ENCODE data around the gene A2M. TPM values are rescaled to one million over a fixed set of nuclear protein-coding genes. Genes with fewer than 3 reads are reported as not detected.

A2M gene
- total RNA-seq, 6 donors from 2014 or later: 314 to 2,437 (median 1,163) TPM

DNA sequence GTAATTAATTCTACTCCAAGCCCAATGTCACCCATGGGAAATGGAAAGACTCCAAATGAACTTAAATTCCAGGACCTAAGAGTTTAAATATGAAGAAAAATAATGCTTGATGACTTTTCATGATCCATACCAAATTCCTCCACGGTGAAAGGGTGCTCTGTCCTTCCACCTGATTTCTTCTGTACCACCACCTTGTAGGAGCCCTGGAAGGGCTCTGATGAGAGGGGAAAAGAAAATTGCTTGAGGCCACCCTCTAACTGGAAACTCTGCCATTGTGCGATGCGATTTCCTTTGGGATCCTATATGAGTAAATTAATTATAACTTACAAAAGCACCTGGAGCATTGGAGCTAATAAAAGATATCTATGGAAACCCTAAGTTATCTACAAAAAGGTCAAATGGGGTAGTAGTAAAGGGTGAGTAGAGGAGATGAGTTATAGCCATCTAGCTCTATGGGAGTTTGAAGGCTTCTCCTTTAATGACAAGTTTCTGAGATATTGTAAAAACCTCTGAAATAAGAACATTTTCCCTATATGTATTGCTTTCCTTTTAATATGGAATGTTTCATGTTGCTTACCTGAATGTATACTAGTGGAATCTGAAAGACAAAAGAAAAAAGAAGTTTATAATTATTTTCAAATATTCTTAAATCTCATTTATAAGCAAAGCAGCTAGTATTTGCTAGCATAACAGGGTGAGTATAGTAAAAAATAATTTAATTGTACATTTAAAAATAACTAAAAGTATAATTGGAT lies 5.8 kb downstream of the A2M start:
- H3K27me3 ChIP-seq: no peaks in the 10 kb centered on the region
- no peak overlapping the region for H3K4me3 ChIP-seq
- TF ChIP-seq CTCF (IDR thresholded peaks at IDR 0.05): no peak
- no peak for TF ChIP-seq POLR2A (IDR thresholded peaks at IDR 0.05)
- TF ChIP-seq EP300 (IDR thresholded peaks at IDR 0.05): no peak
- no peaks in the 10 kb centered on the region for H3K9me3 ChIP-seq
- ATAC-seq (ENCODE audit: low FRiP score in 2 of 2) (no peak), DNase-seq (no peak)
- H3K36me3 ChIP-seq: peaks cover 0 to 69% (median 11%) of the 10 kb centered on the region in 4 donors
- peak overlapping the region in 1 of 4 donors; percentile 20 for H3K27ac ChIP-seq
- H3K4me1 ChIP-seq: peaks cover 0 to 3% (median 1%) of the 10 kb centered on the region in 4 donors
- WGBS, 2 donors: 93 to 95% methylated on average over 3 of the region's 3 CpGs

DNA sequence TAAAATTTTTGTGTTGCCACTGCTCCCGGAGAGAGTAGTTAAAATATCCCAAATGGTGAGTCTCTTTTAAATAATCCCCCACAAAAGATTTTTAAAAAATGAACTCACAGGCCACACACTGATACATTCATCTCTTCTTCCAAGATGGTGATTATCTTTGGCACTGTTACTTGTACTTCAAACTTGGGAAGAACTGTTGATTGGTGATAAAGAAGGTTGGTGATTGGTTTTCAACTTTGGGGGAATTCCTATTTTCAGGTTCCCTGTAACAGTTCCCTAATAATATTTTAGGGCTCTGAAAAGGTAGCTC lies 6.6 kb downstream of the A2M start:
- Histone ChIP-seq H3K27ac (peak overlapping the region in 1 of 4 donors; percentile 20), H3K27me3 (no peaks in the 10 kb centered on the region), H3K36me3 (peaks cover 0 to 71% (median 13%) of the 10 kb centered on the region in 4 donors), H3K4me3 (no peak overlapping the region), H3K9me3 (no peaks in the 10 kb centered on the region), H3K4me1 (peaks cover 0 to 3% (median 1%) of the 10 kb centered on the region in 4 donors)
- WGBS, 2 donors: 78 to 83% methylated on average over 1 of the region's 1 CpG
- DNase-seq (no peak), ATAC-seq (ENCODE audit: low FRiP score in 2 of 2) (no peak)
- TF ChIP-seq EP300 (IDR thresholded peaks at IDR 0.05) (no peak), POLR2A (IDR thresholded peaks at IDR 0.05) (no peak), POLR2AphosphoS5 (IDR thresholded peaks at IDR 0.05) (no peak), CTCF (IDR thresholded peaks at IDR 0.05) (no peak)

DNA sequence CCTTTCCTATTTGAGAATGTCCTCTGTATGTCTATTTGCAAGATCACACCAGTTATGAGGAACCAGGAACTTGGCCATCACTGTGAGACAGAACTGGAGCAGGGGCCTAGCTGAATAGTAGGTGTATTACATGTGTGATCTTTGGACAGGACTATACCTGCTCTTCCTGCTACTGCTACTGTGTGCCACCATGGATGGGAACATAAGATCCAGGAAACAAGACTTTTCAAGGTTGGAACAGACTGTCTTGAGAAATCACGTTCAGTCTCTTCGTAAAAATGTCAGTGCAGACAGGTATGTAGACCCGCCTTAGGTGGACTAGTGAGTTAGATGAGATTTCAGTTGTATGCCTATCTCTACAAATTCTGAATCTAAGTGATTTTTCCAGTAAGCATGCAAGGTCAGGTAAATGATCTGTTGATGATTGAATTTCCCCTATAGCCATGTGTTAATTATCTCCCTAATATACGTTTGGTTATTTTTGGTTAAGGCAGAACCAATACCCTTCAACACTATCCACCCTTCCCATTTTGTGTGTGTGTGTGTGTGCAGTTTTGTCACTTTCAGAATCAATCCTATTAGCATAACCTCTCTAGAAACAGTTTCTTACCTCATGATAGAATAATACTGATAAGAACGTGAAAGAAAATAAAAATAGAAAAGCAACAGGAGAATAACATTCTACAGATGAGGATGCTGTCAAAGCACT lies 7.1 kb downstream of the A2M start:
- H3K36me3 ChIP-seq: peaks cover 0 to 76% (median 14%) of the 10 kb centered on the region in 4 donors
- WGBS, 2 donors: 79 to 86% methylated on average over 5 of the region's 5 CpGs
- ATAC-seq (ENCODE audit: low FRiP score in 2 of 2): no peak

DNA sequence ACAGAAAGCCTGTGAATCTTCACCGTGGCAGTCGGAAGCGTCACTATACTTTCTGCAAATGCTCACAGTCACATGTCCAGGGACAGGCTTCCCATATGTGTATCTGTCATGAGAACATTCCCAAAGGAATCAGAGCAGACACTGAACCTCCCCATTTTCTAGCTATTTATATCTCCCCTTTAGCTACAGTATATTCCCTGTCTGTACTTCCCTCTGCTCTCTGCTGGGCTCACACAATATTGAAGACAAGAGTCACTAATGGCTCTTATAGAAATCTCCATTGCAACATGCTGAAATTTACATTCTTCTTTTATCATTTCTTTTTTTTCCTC lies 8.2 kb downstream of the A2M start:
- no peak overlapping the region for H3K4me3 ChIP-seq

More for the DNA sequence above, 7.1 kb downstream of the A2M start:
- H3K27ac ChIP-seq: no peak overlapping the region
- no peaks in the 10 kb centered on the region for H3K27me3 ChIP-seq
- H3K4me3 ChIP-seq: no peak overlapping the region
- no peak for DNase-seq
- TF ChIP-seq EP300 (IDR thresholded peaks at IDR 0.05) (no peak), CTCF (IDR thresholded peaks at IDR 0.05) (no peak), POLR2A (IDR thresholded peaks at IDR 0.05) (no peak), POLR2AphosphoS5 (IDR thresholded peaks at IDR 0.05) (no peak)
- no peaks in the 10 kb centered on the region for H3K9me3 ChIP-seq
- peaks cover 0 to 3% (median 1%) of the 10 kb centered on the region in 4 donors for H3K4me1 ChIP-seq

More for the DNA sequence above, 8.2 kb downstream of the A2M start:
- no peak for DNase-seq
- Histone ChIP-seq H3K9me3 (no peaks in the 10 kb centered on the region), H3K4me1 (peaks cover 0 to 3% (median 1%) of the 10 kb centered on the region in 4 donors), H3K36me3 (peaks cover 0 to 82% (median 14%) of the 10 kb centered on the region in 4 donors), H3K27me3 (no peaks in the 10 kb centered on the region), H3K27ac (no peak overlapping the region)
- ATAC-seq (ENCODE audit: low FRiP score in 2 of 2): no peak
- TF ChIP-seq POLR2A (IDR thresholded peaks at IDR 0.05): no peak
- TF ChIP-seq POLR2AphosphoS5 (IDR thresholded peaks at IDR 0.05): no peak
- no peak for TF ChIP-seq EP300 (IDR thresholded peaks at IDR 0.05)
- no peak for TF ChIP-seq CTCF (IDR thresholded peaks at IDR 0.05)
- WGBS, 2 donors: 84 to 90% methylated on average over 3 of the region's 3 CpGs

Measured in upper lobe of left lung (tissue), 6 donors.